ENCODE data around the gene CD2AP. TPM values are rescaled to one million over a fixed set of nuclear protein-coding genes. Genes with fewer than 3 reads are reported as not detected.

Gene CD2AP
- total and polyA plus RNA-seq, 2 donors (not counting 1 experiment from before 2014, with no cell fraction given), result 4.7 to 43.3 TPM

DNA sequence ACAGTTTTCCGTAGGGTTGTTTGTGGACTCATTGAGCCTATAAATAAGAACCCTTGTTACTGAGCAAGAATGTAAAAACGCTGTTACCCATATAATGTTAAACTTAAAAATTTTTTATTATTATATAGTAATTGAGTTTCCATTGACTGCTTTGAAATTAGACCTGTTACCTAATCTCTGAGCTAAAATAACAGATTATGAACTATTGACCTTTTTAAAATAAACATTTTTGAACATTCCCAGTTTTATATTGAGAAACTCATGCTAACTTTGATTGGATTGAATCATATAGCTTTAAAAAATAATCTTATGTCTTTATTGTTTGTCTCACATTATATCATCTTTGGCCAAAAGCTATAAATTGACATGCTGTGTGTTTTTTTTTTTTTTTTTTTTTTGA, 95.5 kb downstream of the CD2AP start:
- no peaks in the 10 kb centered on the region for H3K27me3 ChIP-seq (replicated peaks in 1 of 4; ENCODE audit: control extremely low read depth in 1 of 4, control insufficient read depth in 3 of 4, insufficient read depth in 4 of 4, low read length in 3 of 4)
- intact Hi-C loops (cut with micrococcal nuclease), result loop anchor here (5.0 kb wide), 1 partner anchor 161 kb away; no protein-coding TSS in a partner anchor
- H3K27me3 Mint-ChIP-seq, result no peaks in the 10 kb centered on the region
- ChIA-PET CTCF (no interaction called here), POLR2A (no interaction called here)
- TF ChIP-seq EZH2 (IDR thresholded peaks at IDR 0.05; ENCODE audit: borderline replicate concordance, insufficient read depth, low read depth, low read length, poor library complexity, severe bottlenecking), result no peak
- TF ChIP-seq, protein P1, sequence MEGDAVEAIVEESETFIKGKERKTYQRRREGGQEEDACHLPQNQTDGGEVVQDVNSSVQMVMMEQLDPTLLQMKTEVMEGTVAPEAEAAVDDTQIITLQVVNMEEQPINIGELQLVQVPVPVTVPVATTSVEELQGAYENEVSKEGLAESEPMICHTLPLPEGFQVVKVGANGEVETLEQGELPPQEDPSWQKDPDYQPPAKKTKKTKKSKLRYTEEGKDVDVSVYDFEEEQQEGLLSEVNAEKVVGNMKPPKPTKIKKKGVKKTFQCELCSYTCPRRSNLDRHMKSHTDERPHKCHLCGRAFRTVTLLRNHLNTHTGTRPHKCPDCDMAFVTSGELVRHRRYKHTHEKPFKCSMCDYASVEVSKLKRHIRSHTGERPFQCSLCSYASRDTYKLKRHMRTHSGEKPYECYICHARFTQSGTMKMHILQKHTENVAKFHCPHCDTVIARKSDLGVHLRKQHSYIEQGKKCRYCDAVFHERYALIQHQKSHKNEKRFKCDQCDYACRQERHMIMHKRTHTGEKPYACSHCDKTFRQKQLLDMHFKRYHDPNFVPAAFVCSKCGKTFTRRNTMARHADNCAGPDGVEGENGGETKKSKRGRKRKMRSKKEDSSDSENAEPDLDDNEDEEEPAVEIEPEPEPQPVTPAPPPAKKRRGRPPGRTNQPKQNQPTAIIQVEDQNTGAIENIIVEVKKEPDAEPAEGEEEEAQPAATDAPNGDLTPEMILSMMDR (IDR thresholded peaks at IDR 0.05), result no peak
- no peaks in the 10 kb centered on the region for H4K20me1 ChIP-seq (ENCODE audit: control insufficient read depth, insufficient read depth, low read length, poor library complexity, severe bottlenecking)
- H3K36me3 ChIP-seq (replicated peaks in 1 of 2; ENCODE audit: control extremely low read depth in 1 of 2, control insufficient read depth in 1 of 2, extremely low read depth in 1 of 2, insufficient read depth in 2 of 2, low read length in 1 of 2), result peaks cover 0 to 27% of the 10 kb centered on the region in 2 experiments
- DNase-seq (no peak), ATAC-seq (ENCODE audit: low read depth) (no peak)
- no peaks in the 10 kb centered on the region for H3K9me3 Mint-ChIP-seq (ENCODE audit: insufficient read depth)
- WGBS (ENCODE audit: insufficient coverage), result no CpG with 5 or more reads among the region's 2 CpGs
- no peak overlapping the region for H3K4me2 ChIP-seq (replicated peaks; ENCODE audit: low read depth, low read length, poor library complexity, severe bottlenecking)
- no peaks in the 10 kb centered on the region for H3K4me1 Mint-ChIP-seq
- no peaks in the 10 kb centered on the region for H3K79me2 ChIP-seq (ENCODE audit: control insufficient read depth, insufficient read depth, low read length)
- H3K27ac Mint-ChIP-seq, result no peak overlapping the region
- H3K9me3 ChIP-seq (ENCODE audit: control extremely low read depth in 1 of 3, control insufficient read depth in 2 of 3, insufficient read depth in 1 of 3, low read length in 2 of 3), result no peaks in the 10 kb centered on the region
- H3K4me3 ChIP-seq (ENCODE audit: control extremely low read depth in 1 of 5, extremely low read depth in 1 of 5, insufficient read depth in 1 of 5, low read depth in 2 of 5, low read length in 4 of 5), result no peak overlapping the region
- no peak overlapping the region for H2AFZ ChIP-seq (ENCODE audit: insufficient read depth, low read depth, low read length, poor library complexity, severe bottlenecking)
- no peaks in the 10 kb centered on the region for H3K4me1 ChIP-seq (ENCODE audit: control insufficient read depth in 2 of 2, insufficient read depth in 2 of 2, low read length in 2 of 2)
- no peak overlapping the region for H3K4me3 Mint-ChIP-seq
- no peak overlapping the region for H3K27ac ChIP-seq (ENCODE audit: low read length in 2 of 2)
- H3K9ac ChIP-seq (ENCODE audit: low read length), result no peak overlapping the region

- CTCF ChIA-PET, result interaction anchor here (1.0 kb wide), 1 partner anchor 56 kb away, joined by 3 read pairs; no protein-coding TSS in a partner anchor
- peaks cover 0 to 43% of the 10 kb centered on the region in 2 experiments for H3K36me3 ChIP-seq (replicated peaks in 1 of 2; ENCODE audit: control extremely low read depth in 1 of 2, control insufficient read depth in 1 of 2, extremely low read depth in 1 of 2, insufficient read depth in 2 of 2, low read length in 1 of 2)
Measured at GRCh38 chr6:47574789-47575188, 97.2 kb downstream of the CD2AP start.

More at GRCh38 chr6:47574789-47575188, 97.2 kb downstream of the CD2AP start:
- Mint-ChIP-seq H3K27ac (no peak overlapping the region), H3K27me3 (no peaks in the 10 kb centered on the region), H3K9me3 (ENCODE audit: insufficient read depth) (no peaks in the 10 kb centered on the region), H3K4me3 (no peak overlapping the region), H3K4me1 (no peaks in the 10 kb centered on the region)
- Histone ChIP-seq H3K4me3 (ENCODE audit: control extremely low read depth in 1 of 5, extremely low read depth in 1 of 5, insufficient read depth in 1 of 5, low read depth in 2 of 5, low read length in 4 of 5) (no peak overlapping the region), H3K27me3 (replicated peaks in 1 of 4; ENCODE audit: control extremely low read depth in 1 of 4, control insufficient read depth in 3 of 4, insufficient read depth in 4 of 4, low read length in 3 of 4) (no peaks in the 10 kb centered on the region), H3K4me1 (ENCODE audit: control insufficient read depth in 2 of 2, insufficient read depth in 2 of 2, low read length in 2 of 2) (no peaks in the 10 kb centered on the region), H3K27ac (ENCODE audit: low read length in 2 of 2) (no peak overlapping the region), H3K9me3 (ENCODE audit: control extremely low read depth in 1 of 3, control insufficient read depth in 2 of 3, insufficient read depth in 1 of 3, low read length in 2 of 3) (no peaks in the 10 kb centered on the region), H4K20me1 (ENCODE audit: control insufficient read depth, insufficient read depth, low read length, poor library complexity, severe bottlenecking) (no peaks in the 10 kb centered on the region), H3K4me2 (replicated peaks; ENCODE audit: low read depth, low read length, poor library complexity, severe bottlenecking) (no peak overlapping the region), H2AFZ (ENCODE audit: insufficient read depth, low read depth, low read length, poor library complexity, severe bottlenecking) (no peak overlapping the region), H3K9ac (ENCODE audit: low read length) (no peak overlapping the region), H3K79me2 (ENCODE audit: control insufficient read depth, insufficient read depth, low read length) (no peaks in the 10 kb centered on the region)
- ATAC-seq (ENCODE audit: low read depth), result no peak
- no peak for DNase-seq
- no peak for TF ChIP-seq EZH2 (IDR thresholded peaks at IDR 0.05; ENCODE audit: borderline replicate concordance, insufficient read depth, low read depth, low read length, poor library complexity, severe bottlenecking)
- TF ChIP-seq, protein P1 (IDR thresholded peaks at IDR 0.05), result no peak
- WGBS (ENCODE audit: insufficient coverage), result no CpG with 5 or more reads among the region's 2 CpGs
- intact Hi-C loops (cut with micrococcal nuclease), result loop anchor here (5.0 kb wide), 1 partner anchor 162 kb away; no protein-coding TSS in a partner anchor
- POLR2A ChIA-PET, result no interaction called here

Measured in B cell (primary cell).